Measurements from ENCODE around the gene CALCB. TPM values are rescaled to one million over a fixed set of nuclear protein-coding genes. Genes with fewer than 3 reads are reported as not detected.

Gene CALCB
- total and polyA plus RNA-seq, 9 donors, result 0.15 to 0.87 (median 0.19) TPM; not detected in 2

- H3K27me3 ChIP-seq (ENCODE audit: control insufficient read depth, insufficient read depth, low read length), result peaks cover 2% of the 10 kb centered on the region
- H3K36me3 ChIP-seq (ENCODE audit: control insufficient read depth, insufficient read depth, low read length), result no peaks in the 10 kb centered on the region
- no peak for DNase-seq
- no peak overlapping the region for H3K27ac ChIP-seq (ENCODE audit: low read length)
- no peak overlapping the region for H3K4me3 ChIP-seq (ENCODE audit: low read length)
- no peaks in the 10 kb centered on the region for H3K4me1 ChIP-seq (ENCODE audit: control insufficient read depth, insufficient read depth, low read length)
- WGBS (ENCODE audit: insufficient coverage), result 86% methylated on average over 7 of the region's 8 CpGs
- no peaks in the 10 kb centered on the region for H3K9me3 ChIP-seq (replicated peaks; ENCODE audit: control insufficient read depth, low read depth, low read length)
Observed at GRCh38 chr11:15106201-15106965, 33.0 kb downstream of the CALCB start.

- WGBS (ENCODE audit: insufficient coverage), result no CpG with 5 or more reads among the region's 4 CpGs
Observed at GRCh38 chr11:15107730-15108515, 34.5 kb downstream of the CALCB start.

GRCh38 chr11:15108592-15109130, 35.3 kb downstream of the CALCB start:
- H3K36me3 ChIP-seq (ENCODE audit: control insufficient read depth, insufficient read depth, low read length), result no peaks in the 10 kb centered on the region
- H3K4me3 ChIP-seq (ENCODE audit: low read length), result no peak overlapping the region
- no peak overlapping the region for H3K27ac ChIP-seq (ENCODE audit: low read length)
- H3K27me3 ChIP-seq (ENCODE audit: control insufficient read depth, insufficient read depth, low read length), result peaks cover 1% of the 10 kb centered on the region
- no peaks in the 10 kb centered on the region for H3K9me3 ChIP-seq (replicated peaks; ENCODE audit: control insufficient read depth, low read depth, low read length)
- DNase-seq, result no peak
- H3K4me1 ChIP-seq (ENCODE audit: control insufficient read depth, insufficient read depth, low read length), result peaks cover 4% of the 10 kb centered on the region
- WGBS (ENCODE audit: insufficient coverage), result 90% methylated on average over 2 of the region's 2 CpGs

More at GRCh38 chr11:15107730-15108515, 34.5 kb downstream of the CALCB start:
- no peaks in the 10 kb centered on the region for H3K27me3 ChIP-seq (ENCODE audit: control insufficient read depth, insufficient read depth, low read length)
- no peak overlapping the region for H3K27ac ChIP-seq (ENCODE audit: low read length)
- DNase-seq, result no peak
- no peaks in the 10 kb centered on the region for H3K36me3 ChIP-seq (ENCODE audit: control insufficient read depth, insufficient read depth, low read length)
- H3K9me3 ChIP-seq (replicated peaks; ENCODE audit: control insufficient read depth, low read depth, low read length), result no peaks in the 10 kb centered on the region
- H3K4me3 ChIP-seq (ENCODE audit: low read length), result no peak overlapping the region
- H3K4me1 ChIP-seq (ENCODE audit: control insufficient read depth, insufficient read depth, low read length), result peaks cover 4% of the 10 kb centered on the region

GRCh38 chr11:15109602-15110001, 36.2 kb downstream of the CALCB start:
- Histone ChIP-seq H3K9me3 (replicated peaks; ENCODE audit: control insufficient read depth, low read depth, low read length) (no peaks in the 10 kb centered on the region), H3K4me1 (ENCODE audit: control insufficient read depth, insufficient read depth, low read length) (peaks cover 9% of the 10 kb centered on the region), H3K27me3 (ENCODE audit: control insufficient read depth, insufficient read depth, low read length) (peaks cover 8% of the 10 kb centered on the region), H3K4me3 (ENCODE audit: low read length) (no peak overlapping the region), H3K36me3 (ENCODE audit: control insufficient read depth, insufficient read depth, low read length) (no peaks in the 10 kb centered on the region), H3K27ac (ENCODE audit: low read length) (no peak overlapping the region)
- DNase-seq, result no peak
- 80% methylated on average over 1 of the region's 2 CpGs for WGBS (ENCODE audit: insufficient coverage)

- Histone ChIP-seq H3K27me3 (ENCODE audit: control insufficient read depth, insufficient read depth, low read length) (peaks cover 23% of the 10 kb centered on the region), H3K4me1 (ENCODE audit: control insufficient read depth, insufficient read depth, low read length) (peaks cover 15% of the 10 kb centered on the region), H3K27ac (ENCODE audit: low read length) (no peak overlapping the region), H3K9me3 (replicated peaks; ENCODE audit: control insufficient read depth, low read depth, low read length) (no peaks in the 10 kb centered on the region), H3K36me3 (ENCODE audit: control insufficient read depth, insufficient read depth, low read length) (no peaks in the 10 kb centered on the region), H3K4me3 (ENCODE audit: low read length) (no peak overlapping the region)
- DNase-seq, result no peak
- WGBS (ENCODE audit: insufficient coverage), result 88% methylated on average over 2 of the region's 3 CpGs
Observed at GRCh38 chr11:15111215-15111614, 37.8 kb downstream of the CALCB start.

- Histone ChIP-seq H3K4me3 (ENCODE audit: low read length) (no peak overlapping the region), H3K36me3 (ENCODE audit: control insufficient read depth, insufficient read depth, low read length) (no peaks in the 10 kb centered on the region), H3K4me1 (ENCODE audit: control insufficient read depth, insufficient read depth, low read length) (peaks cover 15% of the 10 kb centered on the region), H3K27ac (ENCODE audit: low read length) (peak overlapping the region; percentile 62), H3K9me3 (replicated peaks; ENCODE audit: control insufficient read depth, low read depth, low read length) (no peaks in the 10 kb centered on the region), H3K27me3 (ENCODE audit: control insufficient read depth, insufficient read depth, low read length) (peaks cover 24% of the 10 kb centered on the region)
- WGBS (ENCODE audit: insufficient coverage), result 20% methylated on average over 6 of the region's 8 CpGs
- DNase-seq, result peak; percentile 95
Observed at GRCh38 chr11:15112131-15112541, 38.7 kb downstream of the CALCB start.

GRCh38 chr11:15113381-15113780, 40.0 kb downstream of the CALCB start:
- peak; percentile 13 for DNase-seq
- Histone ChIP-seq H3K36me3 (ENCODE audit: control insufficient read depth, insufficient read depth, low read length) (no peaks in the 10 kb centered on the region), H3K27me3 (ENCODE audit: control insufficient read depth, insufficient read depth, low read length) (peaks cover 24% of the 10 kb centered on the region), H3K4me3 (ENCODE audit: low read length) (no peak overlapping the region), H3K27ac (ENCODE audit: low read length) (no peak overlapping the region), H3K9me3 (replicated peaks; ENCODE audit: control insufficient read depth, low read depth, low read length) (no peaks in the 10 kb centered on the region), H3K4me1 (ENCODE audit: control insufficient read depth, insufficient read depth, low read length) (peaks cover 15% of the 10 kb centered on the region)
- 89% methylated on average over 4 of the region's 5 CpGs for WGBS (ENCODE audit: insufficient coverage)

GRCh38 chr11:15114501-15115475, 41.4 kb downstream of the CALCB start, which contains the start of gene INSC:
Gene INSC, plus strand, starts transcription at chr11:15114923. Its CDS starts 34,252 bp downstream, at chr11:15149175.
- no peak within 1 kb of the TSS for H3K27ac ChIP-seq (ENCODE audit: low read length)
- no peaks in the 10 kb centered on the region for H3K36me3 ChIP-seq (ENCODE audit: control insufficient read depth, insufficient read depth, low read length)
- peaks cover 24% of the 10 kb centered on the region for H3K27me3 ChIP-seq (ENCODE audit: control insufficient read depth, insufficient read depth, low read length)
- WGBS (ENCODE audit: insufficient coverage), result 9% methylated on average over 26 of the region's 50 CpGs
- peak within 1 kb of the TSS; percentile 23 for H3K4me3 ChIP-seq (ENCODE audit: low read length)
- H3K9me3 ChIP-seq (replicated peaks; ENCODE audit: control insufficient read depth, low read depth, low read length), result no peaks in the 10 kb centered on the region
- DNase-seq, result peak; percentile 53
- H3K4me1 ChIP-seq (ENCODE audit: control insufficient read depth, insufficient read depth, low read length), result peaks cover 15% of the 10 kb centered on the region

- Histone ChIP-seq H3K4me3 (ENCODE audit: low read length) (no peak overlapping the region), H3K27ac (ENCODE audit: low read length) (no peak overlapping the region), H3K36me3 (ENCODE audit: control insufficient read depth, insufficient read depth, low read length) (no peaks in the 10 kb centered on the region), H3K27me3 (ENCODE audit: control insufficient read depth, insufficient read depth, low read length) (peaks cover 24% of the 10 kb centered on the region), H3K9me3 (replicated peaks; ENCODE audit: control insufficient read depth, low read depth, low read length) (no peaks in the 10 kb centered on the region), H3K4me1 (ENCODE audit: control insufficient read depth, insufficient read depth, low read length) (peaks cover 15% of the 10 kb centered on the region)
- DNase-seq, result no peak
- 89% methylated on average over 3 of the region's 5 CpGs for WGBS (ENCODE audit: insufficient coverage)
Observed at GRCh38 chr11:15115686-15116085, 42.3 kb downstream of the CALCB start.

Data from muscle of leg (tissue), 11 donors.